ENCODE measurements around the gene RGS10. TPM values are rescaled to one million over a fixed set of nuclear protein-coding genes. Genes with fewer than 3 reads are reported as not detected.

RGS10 gene
- total RNA-seq, 2 donors from 2014 or later, result 17.8 to 23.6 TPM

DNA sequence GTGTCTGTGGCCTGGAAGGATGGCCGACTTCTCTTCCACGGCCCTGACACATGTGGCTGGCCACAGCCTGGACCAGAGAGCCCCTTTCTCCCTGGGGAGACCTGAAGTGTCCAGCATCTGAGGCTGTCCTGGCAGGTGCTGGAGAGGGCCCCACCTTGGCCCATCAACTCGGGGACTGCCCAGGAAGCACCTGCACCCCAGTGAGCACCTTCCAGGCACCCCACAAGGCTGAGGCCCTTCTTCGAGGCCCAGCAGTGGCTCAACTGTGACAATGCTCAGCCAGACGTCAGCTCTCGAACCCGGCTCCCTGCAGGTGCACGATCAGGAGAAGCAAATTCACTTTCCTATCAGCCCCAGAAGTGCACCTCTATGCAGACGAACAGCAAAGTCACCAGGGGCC is 24.3 kb downstream of the RGS10 start:
- TF ChIP-seq, protein P1, sequence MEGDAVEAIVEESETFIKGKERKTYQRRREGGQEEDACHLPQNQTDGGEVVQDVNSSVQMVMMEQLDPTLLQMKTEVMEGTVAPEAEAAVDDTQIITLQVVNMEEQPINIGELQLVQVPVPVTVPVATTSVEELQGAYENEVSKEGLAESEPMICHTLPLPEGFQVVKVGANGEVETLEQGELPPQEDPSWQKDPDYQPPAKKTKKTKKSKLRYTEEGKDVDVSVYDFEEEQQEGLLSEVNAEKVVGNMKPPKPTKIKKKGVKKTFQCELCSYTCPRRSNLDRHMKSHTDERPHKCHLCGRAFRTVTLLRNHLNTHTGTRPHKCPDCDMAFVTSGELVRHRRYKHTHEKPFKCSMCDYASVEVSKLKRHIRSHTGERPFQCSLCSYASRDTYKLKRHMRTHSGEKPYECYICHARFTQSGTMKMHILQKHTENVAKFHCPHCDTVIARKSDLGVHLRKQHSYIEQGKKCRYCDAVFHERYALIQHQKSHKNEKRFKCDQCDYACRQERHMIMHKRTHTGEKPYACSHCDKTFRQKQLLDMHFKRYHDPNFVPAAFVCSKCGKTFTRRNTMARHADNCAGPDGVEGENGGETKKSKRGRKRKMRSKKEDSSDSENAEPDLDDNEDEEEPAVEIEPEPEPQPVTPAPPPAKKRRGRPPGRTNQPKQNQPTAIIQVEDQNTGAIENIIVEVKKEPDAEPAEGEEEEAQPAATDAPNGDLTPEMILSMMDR (IDR thresholded peaks at IDR 0.05), result no peak
- Histone ChIP-seq H3K9ac (ENCODE audit: low read depth in 2 of 2, low read length in 2 of 2) (no peak overlapping the region), H3K27me3 (no peaks in the 10 kb centered on the region), H3K27ac (peak overlapping the region; percentile 61), H3K36me3 (no peaks in the 10 kb centered on the region), H3K9me3 (no peaks in the 10 kb centered on the region), H3K4me3 (no peak overlapping the region), H3K4me1 (no peaks in the 10 kb centered on the region)
- no peak for DNase-seq
- intact Hi-C loops (cut with DNase I), result no loop called here

DNA sequence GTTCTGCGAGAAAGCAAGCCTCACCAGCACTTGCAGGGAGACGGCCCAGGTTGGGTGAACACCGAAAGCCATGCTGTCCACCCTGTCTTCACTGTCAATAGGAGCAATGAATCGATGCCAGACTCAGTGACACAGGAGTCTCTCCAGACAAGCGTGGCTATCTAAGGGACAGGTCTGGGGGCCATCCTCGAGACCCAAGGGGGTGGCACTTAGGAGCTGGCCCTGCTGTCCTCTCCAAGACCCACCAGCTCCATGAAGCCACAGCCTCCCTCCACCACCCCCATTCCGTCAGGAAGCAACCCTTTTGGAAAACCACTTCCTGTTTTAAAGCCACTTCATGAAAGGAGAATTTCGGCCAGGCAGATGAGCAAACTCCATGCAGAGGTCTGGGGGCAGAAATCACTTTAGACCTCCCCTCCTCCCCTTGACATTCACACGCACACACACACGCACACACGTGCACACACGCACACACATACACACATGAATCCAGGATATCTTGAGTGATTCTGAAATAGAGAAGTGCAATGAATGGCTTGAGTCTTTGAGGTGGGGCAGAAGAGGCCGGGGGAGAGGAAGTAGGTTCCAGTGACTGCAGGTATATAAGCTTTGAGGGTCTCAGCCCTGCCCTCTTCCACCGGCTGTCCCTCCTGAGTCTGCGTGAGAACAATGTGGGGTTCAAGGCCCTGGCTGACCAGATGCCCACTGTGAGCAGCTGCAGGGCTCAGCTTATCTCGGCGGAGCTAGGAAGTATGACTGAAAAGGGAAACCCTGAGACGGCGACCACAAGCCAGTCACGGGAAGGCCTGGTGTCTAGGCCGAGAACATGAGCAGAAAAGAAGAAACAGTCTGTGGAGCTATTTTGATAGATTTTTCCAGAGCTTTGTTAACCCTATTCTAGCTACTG is 25.0 kb downstream of the RGS10 start:
- intact Hi-C loops (cut with DNase I), result no loop called here
- H3K9me3 ChIP-seq, result no peaks in the 10 kb centered on the region
- TF ChIP-seq, protein P1 (IDR thresholded peaks at IDR 0.05), result no peak
- no peaks in the 10 kb centered on the region for H3K4me1 ChIP-seq
- no peaks in the 10 kb centered on the region for H3K27me3 ChIP-seq
- peak overlapping the region; percentile 61 for H3K27ac ChIP-seq
- DNase-seq, result no peak
- no peak overlapping the region for H3K9ac ChIP-seq (ENCODE audit: low read depth in 2 of 2, low read length in 2 of 2)
- H3K36me3 ChIP-seq, result no peaks in the 10 kb centered on the region
- H3K4me3 ChIP-seq, result no peak overlapping the region

DNA sequence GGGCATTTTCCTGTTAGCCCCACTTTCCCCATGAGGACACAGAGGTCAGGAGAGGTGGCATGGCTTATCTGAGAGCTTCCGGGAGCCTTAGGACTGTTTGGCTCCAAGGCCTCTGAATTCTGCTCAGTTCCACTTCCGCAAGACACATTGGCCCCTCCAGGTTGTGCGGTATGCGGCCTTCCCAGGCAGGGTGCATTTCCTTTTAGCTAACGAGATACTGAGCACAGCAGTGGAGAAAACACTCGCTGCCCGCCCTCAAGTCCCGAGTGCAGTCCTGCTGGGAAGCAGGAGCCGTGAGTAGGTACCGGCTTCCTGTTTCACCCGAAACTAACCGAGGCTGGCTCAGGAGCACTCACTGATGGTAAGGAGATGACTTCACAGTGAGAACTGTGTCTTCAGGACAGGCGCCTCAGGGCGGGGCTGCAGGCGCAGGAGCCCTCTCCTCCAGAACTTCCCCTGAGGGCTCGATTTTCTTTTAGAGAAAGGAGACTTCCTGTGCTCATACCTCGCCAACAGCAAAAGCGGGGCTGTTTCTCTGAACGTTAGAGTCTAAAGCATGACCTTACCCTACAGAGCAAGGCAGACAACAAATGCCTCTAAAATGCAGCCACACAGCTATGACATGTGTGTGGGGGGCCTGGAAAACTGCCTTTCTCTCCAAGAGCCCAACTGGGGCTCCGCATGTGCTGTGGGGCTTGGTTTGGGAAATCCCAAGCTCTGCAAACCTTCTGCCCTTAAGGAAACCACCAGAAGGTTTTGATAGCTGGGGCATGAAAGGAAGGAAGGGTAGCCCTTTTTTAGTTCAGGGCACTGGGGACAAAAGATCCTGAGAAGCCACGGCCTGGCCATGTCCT is 25.9 kb downstream of the RGS10 start:
- intact Hi-C loops (cut with DNase I), result no loop called here
- H3K4me1 ChIP-seq, result no peaks in the 10 kb centered on the region
- H3K9me3 ChIP-seq, result no peaks in the 10 kb centered on the region
- H3K27me3 ChIP-seq, result no peaks in the 10 kb centered on the region
- H3K27ac ChIP-seq, result peak overlapping the region; percentile 61
- TF ChIP-seq, protein P1 (IDR thresholded peaks at IDR 0.05), result no peak
- no peaks in the 10 kb centered on the region for H3K36me3 ChIP-seq
- H3K4me3 ChIP-seq, result no peak overlapping the region
- no peak for DNase-seq
- H3K9ac ChIP-seq (ENCODE audit: low read depth in 2 of 2, low read length in 2 of 2), result no peak overlapping the region

DNA sequence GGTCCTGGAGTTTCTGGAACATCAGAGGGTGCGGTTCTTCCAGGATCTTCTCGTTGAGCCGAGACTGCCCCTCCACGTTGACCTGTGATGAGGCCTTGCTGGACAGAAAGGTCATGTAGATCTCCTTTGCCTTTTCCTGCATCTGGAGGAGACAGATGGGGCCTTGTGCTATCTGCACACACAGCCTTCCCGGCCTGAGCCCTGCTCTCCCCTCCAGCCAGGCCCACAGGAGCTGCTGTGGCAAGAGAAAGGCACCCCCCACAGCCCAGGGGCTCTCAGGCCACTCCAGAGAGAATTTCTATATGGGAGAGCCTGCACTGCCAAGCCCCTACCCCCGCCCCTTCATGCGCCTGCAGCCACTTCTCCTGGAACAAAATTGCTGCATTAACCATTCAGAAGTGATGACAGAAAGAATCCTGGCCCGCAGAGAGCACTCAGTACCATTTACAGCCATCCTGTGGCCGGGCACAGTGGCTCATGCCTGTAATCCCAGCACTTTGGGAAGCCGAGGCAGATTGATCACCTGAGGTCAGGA is 26.9 kb downstream of the RGS10 start:
- no peaks in the 10 kb centered on the region for H3K4me1 ChIP-seq
- no peak overlapping the region for H3K4me3 ChIP-seq
- no peaks in the 10 kb centered on the region for H3K36me3 ChIP-seq
- intact Hi-C loops (cut with DNase I), result no loop called here
- H3K9me3 ChIP-seq, result no peaks in the 10 kb centered on the region
- no peak overlapping the region for H3K9ac ChIP-seq (ENCODE audit: low read depth in 2 of 2, low read length in 2 of 2)
- no peak for DNase-seq
- no peaks in the 10 kb centered on the region for H3K27me3 ChIP-seq
- H3K27ac ChIP-seq, result no peak overlapping the region
- TF ChIP-seq, protein P1 (IDR thresholded peaks at IDR 0.05), result no peak

DNA sequence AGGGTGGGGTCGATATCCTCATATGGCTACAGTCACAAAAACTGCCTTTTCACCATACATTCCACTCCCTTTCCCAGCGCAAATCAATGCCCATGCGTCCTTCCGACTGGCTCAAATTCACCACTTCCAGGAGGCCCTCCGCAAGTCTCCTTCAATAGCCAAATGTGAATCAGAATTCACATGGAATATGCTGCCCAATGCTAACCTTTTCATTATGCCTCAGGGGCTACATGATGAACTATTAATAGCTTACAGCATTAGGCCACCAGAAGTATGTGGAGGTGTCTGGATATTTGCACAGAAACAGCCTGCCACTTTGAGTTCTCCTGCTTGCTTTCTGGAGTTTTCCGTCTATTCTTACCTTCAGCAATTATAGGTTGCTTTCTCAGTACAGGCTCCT is 27.7 kb downstream of the RGS10 start:
- no peak for DNase-seq
- Histone ChIP-seq H3K27me3 (no peaks in the 10 kb centered on the region), H3K4me1 (no peaks in the 10 kb centered on the region), H3K9ac (ENCODE audit: low read depth in 2 of 2, low read length in 2 of 2) (no peak overlapping the region), H3K9me3 (no peaks in the 10 kb centered on the region), H3K36me3 (no peaks in the 10 kb centered on the region), H3K27ac (no peak overlapping the region), H3K4me3 (no peak overlapping the region)
- intact Hi-C loops (cut with DNase I), result no loop called here
- TF ChIP-seq, protein P1 (IDR thresholded peaks at IDR 0.05), result no peak

Measured in colonic mucosa (tissue), 4 donors.